H54 (cell line): ENCODE measurements around the gene CD1B.
"Not testable (repeated sequence)": the region's sequence is repeated elsewhere in the genome, so short reads cannot be mapped to it uniquely, and the experiment has no call there.

ENCODE experiments used
- DNase-seq: peaks from one replicate; pipeline ENCODE4 v3.0.0; 2011; ENCODE audit warnings: low spot score, mixed read lengths; ENCODE audit not compliant: insufficient read length
- FAIRE-seq: peaks from 3 replicates; lab custom pipeline; 2011; peaks lifted over from hg19 to GRCh38; lab: Jason Lieb, UNC
- POLR2A ChIP-seq: IDR thresholded peaks from 2 replicates; pipeline ENCODE4 v1.6.1; 2011; ENCODE audit warnings: low read depth, mild to moderate bottlenecking, low read length

The CD1B gene

DNA sequence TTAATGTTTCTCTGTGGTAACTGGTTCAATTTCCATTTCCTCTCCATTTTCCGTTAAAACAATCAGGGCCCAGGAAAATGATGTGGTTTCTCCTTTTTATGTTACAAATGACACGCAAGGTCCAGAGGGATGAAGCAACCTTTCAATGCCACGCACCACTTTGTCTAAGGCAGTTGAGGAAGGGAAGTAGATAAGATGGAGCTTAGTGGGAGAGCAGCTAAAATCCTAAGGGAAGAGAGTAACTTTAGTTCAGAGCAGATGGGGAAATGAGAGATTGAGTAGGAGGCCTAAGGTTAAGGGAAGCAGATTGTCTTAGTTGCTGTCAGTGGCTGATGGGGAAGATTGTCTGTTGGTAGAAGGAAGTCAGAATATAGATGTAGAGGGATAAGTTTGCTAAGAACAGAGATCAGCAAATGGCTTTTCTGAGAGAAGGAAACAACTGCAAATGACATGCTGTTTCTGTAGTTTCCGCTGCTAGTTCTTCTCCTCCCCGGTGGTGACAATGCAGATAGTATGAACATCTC is 40.9 kb downstream of the CD1B start:
- FAIRE-seq (no peak), DNase-seq (no peak)
- no peak for TF ChIP-seq POLR2A

DNA sequence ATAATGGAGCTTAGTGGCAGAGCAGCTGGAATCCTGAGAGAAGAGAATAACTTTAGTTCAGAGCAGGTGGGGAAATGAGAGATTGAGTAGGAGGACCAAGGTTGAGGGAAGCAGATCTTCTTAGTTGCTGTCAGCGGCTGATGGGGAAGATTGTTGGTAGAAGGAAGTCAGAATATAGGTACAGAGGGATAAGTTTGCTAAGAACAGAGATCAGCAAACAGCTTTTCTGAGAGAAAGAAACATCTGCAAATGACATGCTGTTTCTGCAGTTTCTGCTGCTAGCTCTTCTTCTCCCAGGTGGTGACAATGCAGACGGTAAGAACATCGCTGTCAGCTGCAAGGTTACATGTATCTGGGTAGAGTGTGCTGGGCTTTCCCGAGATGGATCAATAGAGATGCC is 41.5 kb downstream of the CD1B start, which contains the start of gene CD1C:
TSS of gene CD1C (plus strand) at position 113 of the 400 bp plus-strand sequence. CDS start at position 255, 142 bp downstream.
- TF ChIP-seq POLR2A: no peak
- FAIRE-seq (no peak), DNase-seq (no peak)

DNA sequence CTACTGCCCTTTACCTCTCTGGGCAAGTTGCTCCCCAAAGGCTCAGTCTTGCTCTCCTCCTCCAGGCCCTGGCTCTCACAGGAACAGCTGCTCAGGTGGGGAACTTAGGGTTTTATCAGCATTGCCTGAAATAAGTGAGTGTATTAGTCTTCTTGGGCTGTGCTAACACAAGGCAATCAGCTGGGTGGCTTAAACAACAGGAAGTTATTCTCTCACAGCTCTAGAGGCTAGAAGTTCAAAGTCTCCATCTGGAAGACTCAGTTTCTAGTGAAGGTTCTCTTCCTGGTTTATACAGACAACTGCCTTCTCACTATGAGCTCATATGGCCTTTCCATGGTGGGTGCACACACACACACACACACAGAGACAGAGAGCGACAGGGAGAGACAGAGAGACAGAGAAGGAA is 44.4 kb downstream of the CD1B start:
- FAIRE-seq: no peak
- TF ChIP-seq POLR2A: no peak
- no peak for DNase-seq

DNA sequence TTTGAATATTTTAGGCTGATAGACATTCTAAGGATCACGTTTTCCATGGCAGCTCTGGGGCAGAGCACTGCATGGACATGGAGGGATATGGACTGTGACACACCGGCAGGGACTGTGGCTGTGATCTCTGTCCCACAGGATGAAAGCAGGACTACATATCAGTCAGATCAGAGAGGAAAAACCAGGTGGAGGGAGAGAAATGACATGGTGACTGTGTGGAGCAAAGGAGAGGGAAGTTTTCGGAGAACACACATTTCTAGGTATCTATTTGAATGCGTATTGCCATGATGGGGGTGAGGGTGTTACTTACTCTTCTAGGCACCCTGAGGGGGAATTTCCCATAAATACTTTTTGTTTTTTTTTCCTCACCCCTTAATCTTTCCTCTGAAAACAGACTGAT is 44.8 kb downstream of the CD1B start:
- no peak for TF ChIP-seq POLR2A
- DNase-seq (no peak), FAIRE-seq (no peak)

DNA sequence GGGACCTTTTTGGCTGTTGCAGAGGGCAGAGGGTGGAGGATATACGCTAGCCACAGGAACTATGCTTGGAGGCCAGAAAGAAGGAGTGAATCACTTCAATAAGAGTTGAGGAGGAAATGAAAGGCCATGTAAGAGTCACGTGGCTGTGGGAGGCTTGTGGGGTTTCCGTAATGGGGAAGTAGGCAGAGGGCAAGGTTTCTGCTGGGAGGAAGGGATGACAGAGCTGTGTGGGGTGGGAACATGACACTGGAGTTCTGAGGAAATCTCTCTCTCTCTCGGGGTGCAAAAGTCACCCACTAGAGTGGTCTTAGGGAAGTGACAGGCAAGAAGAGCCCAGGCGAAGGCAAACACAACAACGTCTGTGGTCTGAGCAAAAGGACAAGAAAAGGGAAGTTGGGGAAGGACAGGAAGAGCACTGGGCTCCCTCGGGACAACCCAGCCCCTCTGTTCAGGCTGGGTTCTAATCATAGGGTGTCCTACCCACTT is 45.5 kb downstream of the CD1B start:
- no peak for DNase-seq
- TF ChIP-seq POLR2A: no peak
- no peak for FAIRE-seq

DNA sequence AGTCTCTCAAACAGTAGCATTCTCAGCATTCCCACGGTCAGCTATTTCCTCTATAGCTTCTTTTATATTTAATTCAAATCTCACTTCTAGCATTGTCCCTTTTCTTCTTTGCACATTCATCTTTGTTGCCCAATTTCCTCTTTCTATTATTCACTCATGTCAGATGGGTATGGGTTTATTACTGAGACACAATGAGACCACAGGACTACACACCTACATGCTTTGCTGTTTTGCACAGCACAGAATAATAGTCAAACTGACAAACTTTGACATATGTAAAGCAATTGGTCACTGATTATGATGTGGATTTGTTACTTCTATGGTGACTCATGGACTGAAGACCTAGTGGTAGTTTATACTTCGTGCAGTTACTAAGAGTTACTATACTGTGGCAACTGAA is 47.4 kb downstream of the CD1B start:
- DNase-seq (no peak), FAIRE-seq (no peak)
- no peak for TF ChIP-seq POLR2A

DNA sequence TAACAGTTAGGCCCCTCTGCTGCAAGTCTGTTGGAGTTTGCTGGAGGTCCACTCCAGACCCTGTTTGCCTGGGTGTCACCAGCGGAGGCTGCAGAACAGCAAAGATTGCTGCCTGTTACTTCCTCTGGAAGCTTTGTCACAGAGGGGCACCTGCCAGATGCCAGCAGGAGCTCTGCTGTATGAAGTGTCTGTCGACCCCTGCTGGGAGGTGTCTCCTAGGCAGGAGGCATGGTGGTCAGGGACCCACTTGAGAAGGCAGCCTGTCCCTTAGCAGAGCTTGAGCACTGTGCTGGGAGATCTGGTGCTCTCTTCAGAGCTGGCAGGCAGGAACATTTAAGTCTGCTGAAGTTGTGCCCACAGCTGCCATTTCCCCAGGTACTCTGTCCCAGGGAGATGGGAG is 48.9 kb downstream of the CD1B start:
- DNase-seq, FAIRE-seq: not testable (repeated sequence)
